Nephron (organoid): ENCODE data around the gene TTC33.
A peak's percentile ranks its signal among the peaks of the same experiment; 100 is the strongest.

ENCODE experiments used
- H3K27ac Mint-ChIP-seq, 3 experiments: 2 replicates each; pipeline ENCODE4 v1.8.0; 2020; ENCODE audit warnings: mixed read lengths in 3 of 3, mild to moderate bottlenecking in 2 of 3, moderate library complexity in 1 of 3
- H3K27me3 Mint-ChIP-seq: 2 replicates; pipeline ENCODE4 v1.8.0; 2021; ENCODE audit warnings: low read depth, mild to moderate bottlenecking, moderate library complexity, mixed read lengths
- H3K36me3 Mint-ChIP-seq: 2 replicates; pipeline ENCODE4 v1.8.0; 2020; ENCODE audit warnings: low read depth, mixed read lengths
- H3K4me1 Mint-ChIP-seq: 2 replicates; pipeline ENCODE4 v1.8.0; 2020; ENCODE audit warnings: mixed read lengths
- H3K4me3 Mint-ChIP-seq, 3 experiments: 2 replicates each; pipeline ENCODE4 v1.8.0; 2020; ENCODE audit warnings: mild to moderate bottlenecking in 3 of 3, mixed read lengths in 3 of 3, moderate library complexity in 2 of 3
- H3K9me3 Mint-ChIP-seq: 2 replicates; pipeline ENCODE4 v1.8.0; 2020; ENCODE audit warnings: mixed read lengths
- TF ChIP-seq, protein P1 (sequence below), 3 experiments: fragments of 200-600 bp; sonication (generic); IDR thresholded peaks; one replicate each; pipeline ENCODE4 v1.5.0; 2021; ENCODE audit warnings: antibody characterized with exemption in 3 of 3; ENCODE audit not compliant: unreplicated experiment in 3 of 3

Gene TTC33

GRCh38 chr5:40619421-40619820, 136.3 kb downstream of the TTC33 start:
- Mint-ChIP-seq H3K4me1 (peaks cover 7% of the 10 kb centered on the region), H3K27me3 (no peaks in the 10 kb centered on the region)
- TF ChIP-seq, protein P1, sequence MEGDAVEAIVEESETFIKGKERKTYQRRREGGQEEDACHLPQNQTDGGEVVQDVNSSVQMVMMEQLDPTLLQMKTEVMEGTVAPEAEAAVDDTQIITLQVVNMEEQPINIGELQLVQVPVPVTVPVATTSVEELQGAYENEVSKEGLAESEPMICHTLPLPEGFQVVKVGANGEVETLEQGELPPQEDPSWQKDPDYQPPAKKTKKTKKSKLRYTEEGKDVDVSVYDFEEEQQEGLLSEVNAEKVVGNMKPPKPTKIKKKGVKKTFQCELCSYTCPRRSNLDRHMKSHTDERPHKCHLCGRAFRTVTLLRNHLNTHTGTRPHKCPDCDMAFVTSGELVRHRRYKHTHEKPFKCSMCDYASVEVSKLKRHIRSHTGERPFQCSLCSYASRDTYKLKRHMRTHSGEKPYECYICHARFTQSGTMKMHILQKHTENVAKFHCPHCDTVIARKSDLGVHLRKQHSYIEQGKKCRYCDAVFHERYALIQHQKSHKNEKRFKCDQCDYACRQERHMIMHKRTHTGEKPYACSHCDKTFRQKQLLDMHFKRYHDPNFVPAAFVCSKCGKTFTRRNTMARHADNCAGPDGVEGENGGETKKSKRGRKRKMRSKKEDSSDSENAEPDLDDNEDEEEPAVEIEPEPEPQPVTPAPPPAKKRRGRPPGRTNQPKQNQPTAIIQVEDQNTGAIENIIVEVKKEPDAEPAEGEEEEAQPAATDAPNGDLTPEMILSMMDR (IDR thresholded peaks at IDR 0.05; ENCODE audit: unreplicated experiment in 3 of 3) = no peak

GRCh38 chr5:40618926-40619325, 136.8 kb downstream of the TTC33 start:
- H3K9me3 Mint-ChIP-seq = no peaks in the 10 kb centered on the region
- no peak overlapping the region for H3K27ac Mint-ChIP-seq
- TF ChIP-seq, protein P1 (IDR thresholded peaks at IDR 0.05; ENCODE audit: unreplicated experiment in 3 of 3) = no peak
- no peak overlapping the region for H3K4me3 Mint-ChIP-seq
- H3K36me3 Mint-ChIP-seq = no peaks in the 10 kb centered on the region
- H3K27me3 Mint-ChIP-seq = no peaks in the 10 kb centered on the region
- peaks cover 7% of the 10 kb centered on the region for H3K4me1 Mint-ChIP-seq

More at GRCh38 chr5:40619421-40619820, 136.3 kb downstream of the TTC33 start:
- H3K9me3 Mint-ChIP-seq = no peaks in the 10 kb centered on the region
- no peak overlapping the region for H3K4me3 Mint-ChIP-seq
- peak overlapping the region in 1 of 3 experiments; percentile 2 for H3K27ac Mint-ChIP-seq
- H3K36me3 Mint-ChIP-seq = no peaks in the 10 kb centered on the region

- Mint-ChIP-seq H3K36me3 (no peaks in the 10 kb centered on the region), H3K4me3 (no peak overlapping the region), H3K9me3 (no peaks in the 10 kb centered on the region), H3K27me3 (no peaks in the 10 kb centered on the region), H3K4me1 (peaks cover 7% of the 10 kb centered on the region), H3K27ac (no peak overlapping the region)
- TF ChIP-seq, protein P1 (IDR thresholded peaks at IDR 0.05; ENCODE audit: unreplicated experiment in 3 of 3) = no peak
These were observed 139.0 kb downstream of the TTC33 start for GRCh38 chr5:40616781-40617180.

DNA sequence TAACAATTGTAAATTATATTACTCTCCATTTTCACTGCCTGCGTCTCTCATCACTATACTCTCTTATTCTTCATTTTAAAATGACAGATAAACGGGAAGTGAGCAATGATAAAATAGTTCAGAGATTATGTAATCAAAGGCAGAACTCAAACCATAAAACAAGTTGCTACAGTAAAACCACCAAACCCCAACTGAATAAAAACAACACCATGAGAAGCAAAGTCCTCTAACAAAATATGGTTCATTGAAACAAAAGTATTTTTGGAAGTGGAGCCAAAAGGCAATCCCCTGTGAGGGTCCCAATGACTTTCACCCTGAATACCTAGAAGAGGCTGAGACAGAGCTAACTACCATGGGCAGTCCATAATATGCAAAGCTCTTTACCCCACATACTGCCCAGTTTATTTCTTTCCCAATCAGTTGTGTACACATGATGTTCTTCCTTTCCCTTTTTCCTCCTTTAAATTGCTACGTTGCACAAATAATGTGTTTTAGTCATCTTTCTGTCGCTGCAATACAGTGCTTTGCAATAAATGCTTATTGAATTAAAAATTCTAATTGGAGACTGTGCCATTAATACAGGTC, 140.1 kb downstream of the TTC33 start:
- Mint-ChIP-seq H3K4me1 (peaks cover 7% of the 10 kb centered on the region), H3K27me3 (no peaks in the 10 kb centered on the region), H3K36me3 (no peaks in the 10 kb centered on the region), H3K9me3 (peaks cover 2% of the 10 kb centered on the region), H3K27ac (no peak overlapping the region), H3K4me3 (no peak overlapping the region)
- TF ChIP-seq, protein P1 (IDR thresholded peaks at IDR 0.05; ENCODE audit: unreplicated experiment in 3 of 3) = no peak

- H3K4me3 Mint-ChIP-seq = no peak overlapping the region
- TF ChIP-seq, protein P1 (IDR thresholded peaks at IDR 0.05; ENCODE audit: unreplicated experiment in 3 of 3) = no peak
- no peaks in the 10 kb centered on the region for H3K36me3 Mint-ChIP-seq
- no peak overlapping the region for H3K27ac Mint-ChIP-seq
- no peaks in the 10 kb centered on the region for H3K27me3 Mint-ChIP-seq
- H3K4me1 Mint-ChIP-seq = peaks cover 7% of the 10 kb centered on the region
- peaks cover 2% of the 10 kb centered on the region for H3K9me3 Mint-ChIP-seq
These were observed 140.7 kb downstream of the TTC33 start for GRCh38 chr5:40614923-40615585.

DNA sequence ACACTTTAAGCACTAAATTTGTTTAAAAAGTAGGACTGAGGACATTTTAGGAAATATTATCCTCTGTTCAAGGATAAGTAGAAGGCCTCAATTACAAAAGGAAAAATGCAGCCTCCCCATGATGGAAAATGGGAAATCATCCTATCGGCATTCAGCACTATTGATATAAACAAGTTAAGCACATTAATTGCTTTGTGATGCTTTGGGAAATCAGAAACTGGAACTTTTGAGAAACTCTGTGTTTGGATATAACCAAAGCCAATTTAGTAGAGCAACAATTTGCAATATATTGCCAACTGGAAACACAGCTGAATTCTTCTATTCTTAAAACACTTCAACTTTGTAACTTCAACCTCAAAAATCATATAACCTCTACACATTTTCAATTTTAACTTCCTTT, 141.3 kb downstream of the TTC33 start:
- no peak overlapping the region for H3K27ac Mint-ChIP-seq
- H3K27me3 Mint-ChIP-seq = no peaks in the 10 kb centered on the region
- no peak overlapping the region for H3K4me3 Mint-ChIP-seq
- no peaks in the 10 kb centered on the region for H3K36me3 Mint-ChIP-seq
- H3K4me1 Mint-ChIP-seq = peaks cover 6% of the 10 kb centered on the region
- peaks cover 2% of the 10 kb centered on the region for H3K9me3 Mint-ChIP-seq
- TF ChIP-seq, protein P1 (IDR thresholded peaks at IDR 0.05; ENCODE audit: unreplicated experiment in 3 of 3) = no peak
